Activated CD4-positive, CD25-positive, alpha-beta regulatory T cell (primary cell): Measurements from ENCODE around the gene PPM1H.
"Not testable (repeated sequence)": the region's sequence is repeated elsewhere in the genome, so short reads cannot be mapped to it uniquely, and the experiment has no call there.

ENCODE experiments used
- DNase-seq, 4 experiments: peaks; one replicate each; lab custom pipeline; 2025; lab: John Stamatoyannopoulos, UW

The PPM1H gene

DNA sequence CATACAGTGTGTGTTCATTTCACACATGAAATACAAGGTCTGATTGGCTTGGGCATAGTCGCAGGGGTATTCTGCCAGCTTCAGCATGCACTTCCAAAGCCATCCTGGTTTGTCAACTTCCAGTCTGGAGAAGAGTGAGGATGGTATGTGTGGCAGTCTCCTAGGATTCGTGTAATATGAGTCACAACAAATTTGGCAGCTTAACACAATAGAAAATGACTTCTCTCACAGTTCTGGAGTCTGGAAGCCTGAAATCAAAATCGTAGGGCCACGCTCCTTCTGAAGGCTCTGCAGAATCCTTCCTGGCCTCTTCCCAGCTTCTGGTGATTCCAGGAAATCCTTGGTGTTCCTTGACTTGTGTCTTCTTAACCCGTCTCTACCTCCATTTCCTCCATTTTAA lies 167.5 kb downstream of the PPM1H start:
- DNase-seq, result no peak

DNA sequence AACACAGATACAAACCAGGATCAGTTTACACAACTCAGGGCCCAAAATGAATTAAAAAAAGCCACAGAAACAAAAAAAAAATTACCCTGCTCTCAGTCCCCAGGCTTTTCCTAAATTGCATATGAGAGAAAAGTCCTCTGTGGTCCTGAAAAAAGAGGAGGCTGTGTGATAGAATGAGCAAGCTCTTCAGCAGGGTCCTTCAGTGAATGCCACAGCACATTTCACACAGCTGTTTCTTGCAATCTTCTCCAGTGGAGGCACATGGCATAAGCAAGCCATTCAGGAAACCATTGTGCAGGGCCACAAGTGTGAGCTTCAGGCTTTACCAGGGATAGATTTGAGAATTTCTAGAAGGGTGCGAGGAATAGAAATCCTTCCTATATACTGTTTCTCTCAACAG lies 168.5 kb downstream of the PPM1H start:
- DNase-seq, result no peak

DNA sequence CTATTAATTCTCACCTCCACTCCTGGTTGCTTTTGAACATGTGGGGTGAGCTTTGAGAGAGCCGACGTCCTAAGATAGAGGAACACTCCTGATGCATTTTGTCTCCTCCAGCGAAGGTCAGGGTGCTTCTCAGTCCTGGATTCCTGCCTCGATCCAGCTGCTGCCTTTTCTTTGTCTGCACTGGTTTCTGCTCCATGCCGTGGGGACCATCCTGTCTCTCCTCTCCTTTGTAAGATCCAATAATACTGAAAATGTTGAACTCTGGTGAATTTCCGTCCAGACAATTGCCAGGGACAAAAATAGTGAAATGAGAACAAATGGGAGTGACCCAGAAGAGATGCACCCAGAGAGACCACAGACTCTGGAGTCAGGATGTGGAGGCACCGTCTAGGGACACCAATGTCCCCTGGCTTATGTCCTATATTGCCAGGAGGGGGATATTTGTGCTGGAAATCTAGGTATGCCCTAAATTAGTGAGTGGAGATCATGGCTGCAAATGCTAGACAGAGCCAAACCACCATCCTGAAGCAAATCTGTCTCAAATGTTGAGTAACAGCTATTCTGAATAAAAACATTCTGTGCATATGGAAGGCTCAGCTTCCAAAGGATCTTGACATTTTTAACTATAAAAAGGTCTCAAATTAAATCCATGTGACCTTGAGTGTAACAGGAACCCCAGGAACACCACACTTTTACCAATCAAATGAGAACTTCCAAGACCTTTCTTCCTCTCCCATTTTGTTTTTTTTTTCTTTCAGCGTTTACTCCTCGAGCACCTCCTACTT lies 170.9 kb downstream of the PPM1H start:
- DNase-seq, result no peak

DNA sequence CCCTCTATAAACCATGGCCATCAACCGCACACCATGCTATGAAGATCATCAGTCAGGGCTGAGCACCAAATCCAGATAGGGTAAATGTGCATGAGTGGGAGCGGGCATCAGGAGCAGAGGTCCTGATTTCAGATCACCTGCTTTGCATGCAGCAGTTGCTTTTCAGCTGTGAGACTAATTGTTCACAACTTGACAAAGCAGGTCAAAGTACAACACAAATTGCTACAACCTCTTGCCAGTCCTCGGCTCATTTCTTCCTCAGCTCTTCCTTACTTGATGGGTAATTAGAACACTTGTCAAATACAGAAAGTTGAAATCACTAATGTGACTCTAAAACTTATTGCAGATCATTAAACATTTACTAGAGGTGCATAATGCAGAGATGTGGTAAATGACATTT lies 171.6 kb downstream of the PPM1H start:
- DNase-seq, result no peak

DNA sequence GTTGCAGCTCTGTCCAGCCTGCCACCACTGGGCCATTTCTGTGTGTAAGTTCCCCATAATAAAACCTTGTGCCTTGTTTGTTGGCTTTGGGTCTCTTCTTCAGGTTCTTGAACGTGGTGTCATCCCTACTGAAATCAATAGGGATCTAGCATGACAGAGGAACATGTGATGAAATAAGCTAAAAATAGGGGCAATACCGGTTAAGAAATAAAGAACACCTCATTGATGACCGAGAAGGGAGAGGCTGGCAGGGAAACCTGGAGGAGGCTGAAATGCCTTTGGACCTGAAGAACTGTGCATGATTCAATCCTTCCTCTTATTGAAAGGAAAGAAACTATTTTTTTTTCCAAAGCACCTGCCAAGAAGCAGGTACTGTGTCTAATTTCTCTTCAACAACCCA lies 172.3 kb downstream of the PPM1H start:
- no peak for DNase-seq

DNA sequence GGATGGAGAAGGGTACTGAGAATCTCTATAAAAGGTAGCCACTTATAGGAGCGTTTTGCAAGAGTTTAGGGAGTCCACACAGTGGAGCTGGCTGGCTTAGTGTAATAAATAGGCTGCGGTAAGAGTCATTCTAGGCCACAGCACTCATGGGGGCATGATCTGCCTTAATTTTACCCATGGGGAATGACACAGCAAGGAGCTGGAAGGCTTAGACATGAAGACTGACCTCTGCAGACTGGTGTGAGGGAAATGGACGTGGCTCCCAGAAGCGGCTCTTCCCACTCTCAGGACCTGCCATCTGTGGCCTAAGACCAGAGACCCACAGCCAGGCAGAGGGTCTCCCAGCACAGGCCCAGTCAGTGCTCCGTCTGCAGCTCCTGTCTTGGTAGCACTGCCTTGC lies 173.3 kb downstream of the PPM1H start:
- no peak for DNase-seq

DNA sequence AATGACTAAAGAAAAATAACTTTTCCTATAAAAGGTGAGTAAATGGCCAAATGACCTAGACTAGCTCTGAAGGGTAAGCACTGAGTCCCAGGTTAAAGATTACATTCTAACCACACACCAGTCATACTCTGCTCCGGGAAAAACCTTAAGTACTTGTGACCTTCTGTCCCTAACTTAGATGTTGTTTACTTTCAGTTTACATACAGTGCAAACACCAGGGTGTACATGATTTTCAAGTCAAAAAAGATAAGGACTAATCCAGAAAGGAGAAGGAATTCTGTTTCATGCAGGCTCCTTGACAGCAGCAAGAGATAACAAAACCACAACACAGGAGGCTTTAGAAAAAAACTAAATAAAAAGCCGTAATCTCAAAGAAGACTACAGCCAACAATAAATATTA lies 174.2 kb downstream of the PPM1H start:
- DNase-seq, result no peak

DNA sequence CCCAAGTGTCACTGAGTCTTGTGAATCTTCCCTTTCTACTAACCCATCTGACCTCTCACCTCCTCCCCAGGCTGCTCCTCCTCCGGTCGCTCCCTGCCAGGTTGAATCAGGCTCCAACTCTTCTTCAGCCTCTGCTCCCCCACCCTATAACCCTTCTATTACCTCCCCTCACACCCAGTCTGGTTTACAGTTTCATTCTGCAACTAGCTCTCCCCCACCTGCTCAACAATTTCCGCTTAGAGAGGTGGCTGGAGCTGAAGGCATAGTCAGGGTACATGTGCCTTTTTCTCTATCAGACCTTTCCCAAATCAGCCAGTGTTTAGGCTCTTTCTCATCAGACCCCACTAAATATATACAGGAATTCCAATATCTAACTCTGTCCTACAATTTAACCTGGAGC lies 174.6 kb downstream of the PPM1H start:
- DNase-seq, result not testable (repeated sequence)

DNA sequence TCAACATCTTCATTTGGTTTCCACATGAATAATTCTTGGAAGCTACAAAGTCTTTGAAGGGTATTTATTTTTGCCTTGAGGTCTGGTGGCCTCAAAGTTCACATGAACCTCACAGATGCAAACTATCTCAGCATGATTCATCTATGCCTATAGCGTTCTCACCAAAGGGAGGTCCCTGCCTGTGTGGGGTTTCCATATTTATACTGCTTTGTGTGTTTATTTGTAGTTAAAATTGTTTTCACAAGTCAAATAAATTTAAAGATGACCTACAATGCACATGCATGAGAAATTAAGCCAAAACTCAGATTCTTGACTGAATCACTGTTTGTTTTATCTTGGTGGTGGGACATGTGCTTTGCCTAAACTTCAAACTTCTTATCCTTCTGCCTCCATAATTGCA lies 176.7 kb downstream of the PPM1H start:
- no peak for DNase-seq

DNA sequence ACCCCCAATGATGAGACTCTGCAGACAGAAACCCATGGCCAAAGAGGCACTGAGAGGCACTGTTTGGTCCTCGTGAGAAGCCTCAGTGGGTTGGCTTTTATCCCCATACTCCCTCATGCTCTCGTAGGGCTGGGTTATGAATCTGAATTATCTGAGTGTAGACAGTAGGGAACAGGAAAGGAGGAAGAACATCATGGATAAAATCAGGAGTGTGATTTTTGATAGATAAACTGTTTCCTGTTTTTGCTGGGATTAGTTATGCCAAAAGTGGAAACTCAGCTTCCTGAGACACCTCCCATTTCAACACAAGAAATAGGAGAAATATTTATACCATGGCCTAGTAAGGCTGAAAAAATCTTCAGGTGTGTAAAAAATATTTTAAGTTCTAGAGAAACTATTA lies 177.9 kb downstream of the PPM1H start:
- no peak for DNase-seq

DNA sequence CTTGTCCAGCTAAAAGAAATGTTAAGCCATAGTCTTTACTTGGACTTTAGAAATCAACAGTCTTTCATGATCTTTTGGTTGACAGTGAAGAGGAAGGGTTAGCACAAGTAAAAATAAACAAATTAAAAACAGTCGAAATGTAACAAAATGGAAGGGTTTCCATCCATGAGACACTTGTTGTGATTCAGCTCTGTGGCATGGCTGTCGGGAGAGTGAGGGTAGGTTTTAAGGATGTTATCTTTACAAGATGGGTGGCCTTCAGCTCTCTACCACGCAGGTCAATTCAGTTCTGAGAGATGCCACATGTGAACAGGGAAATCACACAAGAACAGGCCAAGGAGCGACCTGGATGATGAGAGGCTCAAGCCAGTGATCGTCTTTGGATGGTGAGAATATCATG lies 180.2 kb downstream of the PPM1H start:
- no peak for DNase-seq

DNA sequence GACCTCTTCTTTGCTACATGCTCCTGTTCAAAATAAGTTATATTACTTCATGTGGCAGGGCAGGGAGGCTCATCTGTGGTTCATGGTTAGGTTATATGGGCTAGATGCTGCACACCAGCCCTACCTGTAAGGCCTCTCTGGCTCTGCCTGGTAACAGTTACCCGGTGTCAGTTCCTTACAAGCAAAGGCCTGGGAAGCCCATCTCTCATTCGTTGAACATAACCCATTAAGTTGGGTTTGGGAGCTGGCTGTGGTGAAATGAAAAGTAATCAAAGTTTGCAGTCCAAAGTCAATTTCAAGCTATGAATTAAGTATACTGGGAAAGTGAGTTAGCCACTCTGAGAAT lies 183.2 kb downstream of the PPM1H start:
- DNase-seq, result no peak

DNA sequence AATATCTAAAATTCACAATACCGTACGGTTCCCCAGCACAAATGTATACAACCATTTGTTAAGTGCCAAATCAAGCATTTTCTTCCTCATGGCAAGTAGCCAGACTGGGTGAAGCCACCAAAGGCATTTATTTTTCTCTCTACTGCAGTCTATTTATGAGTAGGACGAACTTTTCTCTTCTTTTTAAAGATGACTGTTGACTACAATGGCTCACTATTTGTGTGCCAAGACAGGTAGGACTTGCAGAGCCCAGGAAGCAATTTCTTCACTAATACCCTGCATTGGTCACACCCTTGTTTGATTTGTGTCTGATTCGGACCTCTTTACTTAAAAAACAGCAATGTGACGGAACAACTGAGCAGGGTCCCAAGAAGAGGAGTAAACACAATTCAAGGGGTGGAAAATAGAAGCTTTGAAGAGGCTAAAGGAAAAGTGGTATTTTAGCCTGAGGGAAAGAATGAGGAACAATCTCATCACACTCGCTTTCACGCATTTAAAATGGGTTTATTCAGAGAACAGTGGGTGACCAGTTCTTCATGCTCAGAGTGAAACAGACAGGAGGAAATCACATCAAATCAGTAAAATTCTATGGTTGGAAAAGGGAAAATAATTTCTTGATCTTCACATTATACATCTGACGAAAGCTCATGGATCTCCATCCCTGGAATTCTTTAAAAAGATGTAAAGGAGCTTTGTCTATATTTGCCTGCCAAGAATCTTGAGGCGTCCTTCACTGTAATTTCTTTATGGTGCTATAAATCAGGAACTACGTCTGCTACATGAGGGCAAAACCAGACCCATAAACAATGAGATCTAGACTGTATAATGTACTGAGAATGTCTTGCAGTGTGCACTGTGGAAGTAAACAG lies 183.8 kb downstream of the PPM1H start:
- no peak for DNase-seq

DNA sequence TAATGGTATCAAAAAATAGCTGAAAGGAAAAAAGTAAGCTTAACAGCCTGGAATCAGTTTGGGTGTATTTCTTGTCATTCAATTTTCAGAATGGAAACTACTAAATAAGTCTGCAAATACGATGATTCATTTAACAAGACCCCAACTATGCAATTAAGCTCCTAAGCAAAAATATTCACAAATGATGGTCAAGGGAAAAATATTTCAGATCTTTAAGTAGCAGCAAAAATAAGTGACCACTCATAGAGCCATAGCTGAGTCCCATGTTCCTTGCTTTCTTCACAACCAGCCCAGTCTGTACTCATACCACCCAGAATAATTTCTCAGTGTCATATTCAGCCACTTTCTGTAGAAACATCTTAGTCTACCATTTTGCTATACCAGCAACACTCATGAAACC lies 185.4 kb downstream of the PPM1H start:
- no peak for DNase-seq

DNA sequence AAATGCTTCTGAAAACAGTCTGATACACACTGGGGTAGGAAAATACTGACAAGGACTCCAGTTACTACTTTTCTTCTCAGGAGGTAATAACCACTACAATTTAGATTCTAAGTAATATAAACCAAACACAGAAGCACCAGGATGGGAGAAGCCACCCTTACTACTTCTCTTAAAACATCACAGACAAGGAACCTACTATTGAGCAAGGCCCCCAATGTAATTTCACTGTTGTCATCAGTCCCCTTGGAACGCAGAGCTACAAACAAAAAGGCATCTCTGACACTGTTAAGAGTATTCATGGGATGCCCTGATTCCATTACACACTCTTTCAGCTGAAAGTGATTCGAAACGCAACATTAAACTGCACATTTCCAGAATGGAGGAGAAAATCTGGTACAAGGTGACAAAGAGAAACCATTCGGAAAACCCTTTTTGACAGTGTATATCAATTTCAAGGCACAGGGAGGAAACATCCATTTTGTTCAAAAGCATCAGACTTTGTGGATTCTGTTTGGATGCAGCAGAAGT lies 185.9 kb downstream of the PPM1H start:
- no peak for DNase-seq

DNA sequence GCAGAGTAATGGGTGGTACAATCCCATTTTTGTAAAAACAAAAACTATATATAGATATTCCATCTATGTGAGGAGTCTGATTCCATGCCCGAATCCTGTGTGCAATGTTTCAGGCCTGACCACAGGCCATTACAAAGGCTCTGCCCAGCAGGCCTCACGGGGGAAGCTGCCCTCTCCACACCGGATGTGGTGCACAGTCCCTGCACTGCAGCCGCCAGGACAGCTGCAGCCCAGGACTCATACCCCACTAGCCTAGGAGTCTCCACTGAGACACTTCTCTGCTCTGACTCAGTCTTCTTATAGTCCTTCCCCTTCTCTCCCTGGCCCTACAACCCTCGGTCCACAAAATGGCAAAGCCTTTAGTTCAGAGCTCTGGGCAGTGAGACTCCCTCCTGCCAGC lies 190.4 kb downstream of the PPM1H start:
- DNase-seq, result no peak

DNA sequence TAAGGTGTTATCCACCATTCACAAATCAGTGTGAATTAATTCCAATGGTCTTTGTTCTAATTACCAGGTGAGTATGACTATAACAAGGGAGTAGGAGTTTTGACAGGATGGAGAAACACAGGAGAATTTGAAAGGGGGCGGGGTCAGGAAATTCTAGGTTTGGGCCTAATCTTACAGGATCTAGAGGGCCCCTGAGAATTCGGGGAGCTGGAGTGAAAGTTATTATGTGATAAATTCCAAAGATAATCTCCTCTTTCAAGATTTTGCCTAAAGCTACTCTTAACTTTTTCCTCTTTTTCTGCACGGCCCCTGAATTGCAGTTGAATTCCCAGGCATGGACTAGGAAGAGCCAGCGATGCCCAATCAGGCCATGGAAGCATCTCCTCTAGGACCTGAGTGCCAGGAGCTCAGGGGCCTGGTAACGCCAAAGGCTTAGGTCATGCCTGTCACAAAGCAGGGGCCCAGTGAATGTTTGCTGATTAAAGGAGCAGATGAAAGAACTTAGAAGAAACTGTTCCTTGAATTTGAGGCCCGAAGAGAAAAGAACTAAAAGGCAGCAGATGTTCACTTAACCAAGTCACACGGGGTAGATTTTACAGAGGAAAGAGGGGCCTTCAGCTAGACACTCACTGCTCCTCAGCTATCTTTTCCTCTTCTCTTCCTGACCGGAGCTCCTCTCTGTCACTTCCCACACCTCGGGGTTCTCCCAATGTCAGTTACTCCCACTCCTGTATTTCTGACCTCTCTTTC lies 195.5 kb downstream of the PPM1H start:
- no peak for DNase-seq

DNA sequence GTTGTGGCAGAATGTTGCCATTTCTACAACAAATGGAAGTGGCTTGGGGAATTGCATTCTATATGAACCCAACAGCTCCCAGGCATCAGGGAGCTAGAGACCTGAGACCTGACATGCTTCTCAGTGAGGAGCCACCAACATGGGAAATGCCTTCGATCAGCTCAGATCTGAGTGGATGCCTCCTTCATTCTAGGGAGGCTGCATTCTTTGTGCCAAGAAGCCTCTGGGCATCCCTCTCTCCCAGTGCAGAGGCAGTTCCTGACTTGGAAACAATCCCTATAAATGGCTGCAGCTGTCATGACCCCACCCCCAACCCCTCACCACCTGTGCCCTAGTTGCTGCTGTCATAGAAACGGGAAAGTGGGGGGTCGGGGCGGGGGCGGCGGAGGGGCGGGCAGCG lies 196.3 kb downstream of the PPM1H start:
- no peak for DNase-seq

DNA sequence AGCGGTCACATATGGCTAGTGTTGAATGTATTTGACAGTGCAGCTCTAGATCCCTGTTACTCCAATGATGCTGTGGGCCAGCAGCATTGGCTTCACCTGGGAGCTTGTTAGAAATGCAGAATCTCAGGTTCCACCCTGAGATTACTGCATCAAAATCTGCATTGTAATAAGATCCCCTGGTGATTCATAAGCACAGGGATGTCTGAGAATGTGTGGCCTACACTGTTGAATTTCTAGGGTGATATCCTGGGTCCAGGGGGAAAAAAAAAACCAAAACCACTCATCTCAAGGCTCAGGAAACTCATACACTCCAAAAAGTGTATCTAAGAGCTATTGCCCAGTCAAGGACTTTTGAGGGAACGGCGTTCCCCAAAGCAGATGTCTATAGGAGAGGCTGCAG lies 196.8 kb downstream of the PPM1H start:
- no peak for DNase-seq

DNA sequence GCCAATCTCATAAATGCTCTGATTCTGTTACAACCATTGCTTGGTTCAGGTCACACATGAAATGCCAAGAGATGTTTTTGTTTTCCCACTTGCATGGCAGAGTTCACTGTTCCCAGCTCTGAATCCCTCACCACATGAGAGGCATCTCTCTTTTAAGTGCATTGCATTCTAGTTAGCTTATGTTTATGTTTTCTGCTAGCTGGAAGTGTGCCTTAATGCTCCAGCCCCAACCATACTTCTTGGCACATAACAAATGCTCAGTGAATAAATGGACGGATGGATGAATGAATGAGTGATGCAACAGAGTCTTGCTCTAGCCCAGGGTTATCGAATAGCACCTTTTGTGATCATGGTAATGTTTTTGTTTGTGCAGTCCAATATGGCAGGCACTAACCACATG lies 197.3 kb downstream of the PPM1H start:
- DNase-seq, result no peak

DNA sequence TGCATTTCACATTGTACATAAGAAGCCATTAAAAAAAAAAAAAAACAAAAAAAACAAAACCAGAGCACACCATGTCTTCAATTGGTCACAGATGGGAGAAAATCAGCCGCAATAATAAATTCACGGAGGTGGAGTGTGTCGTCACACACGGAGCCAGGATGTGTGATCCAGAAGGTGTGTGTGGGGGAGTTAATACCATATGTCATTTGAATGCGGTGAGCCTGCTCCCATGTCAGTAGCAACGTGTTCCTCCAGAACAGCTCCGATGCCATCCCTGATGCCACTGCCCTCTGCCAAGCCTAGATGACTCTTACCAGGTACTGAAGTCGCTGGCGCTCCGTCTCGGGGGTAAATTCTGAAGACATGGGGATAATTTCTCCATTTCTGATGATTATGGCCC lies 197.8 kb downstream of the PPM1H start:
- DNase-seq, result no peak

DNA sequence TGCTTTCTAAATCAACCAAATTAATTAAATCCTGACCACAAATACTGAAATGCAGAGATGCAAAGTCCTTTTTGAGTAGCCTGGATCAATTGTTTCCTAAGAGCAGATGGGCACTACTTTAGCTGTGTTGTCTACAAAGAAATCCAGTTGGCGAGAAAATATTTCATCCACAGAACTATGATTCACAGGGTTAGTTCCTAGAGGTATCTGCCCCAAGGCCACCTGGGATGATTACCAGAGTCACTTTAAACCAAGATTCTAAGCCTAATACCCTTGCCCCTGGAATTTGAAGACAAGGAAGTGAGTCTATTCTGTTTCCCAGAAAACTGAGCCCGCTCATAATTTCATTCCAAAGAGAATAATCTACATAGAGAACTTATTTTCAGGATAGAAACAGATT lies 198.4 kb downstream of the PPM1H start:
- no peak for DNase-seq
